ENCODE results near the gene G0S2. TPM values are rescaled to one million over a fixed set of nuclear protein-coding genes. Genes with fewer than 3 reads are reported as not detected.
A peak's percentile ranks its signal among the peaks of the same experiment; 100 is the strongest.

Gene G0S2
- total RNA-seq, 1 experiment from 2014 or later = 4.0 TPM

DNA sequence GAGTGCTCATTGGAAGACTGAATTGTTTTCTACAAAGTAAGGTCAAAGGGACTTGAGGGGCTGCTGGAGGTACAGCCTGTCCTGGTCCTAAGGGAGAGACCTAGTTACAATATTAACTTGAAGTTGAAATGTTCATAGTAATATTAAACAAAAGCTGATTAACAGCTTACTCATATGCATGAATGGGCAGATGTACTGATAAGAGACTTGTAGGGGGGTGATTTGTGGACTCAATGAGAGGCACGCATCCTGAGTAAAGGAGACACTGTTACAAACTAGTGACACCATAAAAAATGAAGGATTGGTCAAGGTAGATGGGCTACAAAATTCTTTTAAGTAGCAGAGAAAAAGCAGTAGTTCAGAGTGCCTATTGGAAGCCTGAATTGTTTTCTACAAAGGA lies 32.1 kb downstream of the G0S2 start:
- Mint-ChIP-seq H3K36me3 (ENCODE audit: insufficient read depth, unreplicated experiment) (no peaks in the 10 kb centered on the region), H3K27ac (ENCODE audit: unreplicated experiment) (peak overlapping the region; percentile 10), H3K9me3 (ENCODE audit: low read depth, unreplicated experiment) (no peaks in the 10 kb centered on the region), H3K4me3 (ENCODE audit: low read depth, unreplicated experiment) (no peak overlapping the region), H3K4me1 (ENCODE audit: low read depth, unreplicated experiment) (peaks cover 30% of the 10 kb centered on the region), H3K27me3 (ENCODE audit: unreplicated experiment) (no peaks in the 10 kb centered on the region)
- TF ChIP-seq, protein P1, sequence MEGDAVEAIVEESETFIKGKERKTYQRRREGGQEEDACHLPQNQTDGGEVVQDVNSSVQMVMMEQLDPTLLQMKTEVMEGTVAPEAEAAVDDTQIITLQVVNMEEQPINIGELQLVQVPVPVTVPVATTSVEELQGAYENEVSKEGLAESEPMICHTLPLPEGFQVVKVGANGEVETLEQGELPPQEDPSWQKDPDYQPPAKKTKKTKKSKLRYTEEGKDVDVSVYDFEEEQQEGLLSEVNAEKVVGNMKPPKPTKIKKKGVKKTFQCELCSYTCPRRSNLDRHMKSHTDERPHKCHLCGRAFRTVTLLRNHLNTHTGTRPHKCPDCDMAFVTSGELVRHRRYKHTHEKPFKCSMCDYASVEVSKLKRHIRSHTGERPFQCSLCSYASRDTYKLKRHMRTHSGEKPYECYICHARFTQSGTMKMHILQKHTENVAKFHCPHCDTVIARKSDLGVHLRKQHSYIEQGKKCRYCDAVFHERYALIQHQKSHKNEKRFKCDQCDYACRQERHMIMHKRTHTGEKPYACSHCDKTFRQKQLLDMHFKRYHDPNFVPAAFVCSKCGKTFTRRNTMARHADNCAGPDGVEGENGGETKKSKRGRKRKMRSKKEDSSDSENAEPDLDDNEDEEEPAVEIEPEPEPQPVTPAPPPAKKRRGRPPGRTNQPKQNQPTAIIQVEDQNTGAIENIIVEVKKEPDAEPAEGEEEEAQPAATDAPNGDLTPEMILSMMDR (IDR thresholded peaks at IDR 0.05; ENCODE audit: unreplicated experiment) = no peak
- DNase-seq = no peak
- CTCF ChIA-PET = interaction anchor here (0.6 to 0.8 kb wide), 3 partner anchors 7 to 1241 kb away, joined by 3 read pairs; no protein-coding TSS in a partner anchor
- BruUV-seq (replicated peaks) = no TSS peak
- intact Hi-C loops (cut with micrococcal nuclease; ENCODE audit: unreplicated experiment) = no loop called here

DNA sequence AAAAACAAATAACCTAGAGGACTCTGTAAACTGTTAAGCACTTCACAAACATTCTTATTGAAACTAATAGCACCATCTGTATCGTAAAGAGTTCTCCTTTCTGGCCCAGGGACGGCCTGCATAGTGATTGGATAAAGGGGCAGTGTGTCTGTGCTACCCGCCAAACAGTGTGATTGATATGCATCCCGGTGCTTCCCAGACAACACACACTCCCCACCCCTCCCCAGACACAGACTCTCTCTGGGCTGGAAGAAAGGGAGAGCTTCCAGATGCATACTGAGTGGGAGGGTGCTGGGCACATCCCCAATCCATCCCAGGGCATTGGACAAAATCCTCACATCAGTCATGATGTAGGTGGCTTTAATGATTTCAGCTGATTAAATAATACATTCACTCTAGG lies 33.1 kb downstream of the G0S2 start:
- no peaks in the 10 kb centered on the region for H3K9me3 Mint-ChIP-seq (ENCODE audit: low read depth, unreplicated experiment)
- peaks cover 30% of the 10 kb centered on the region for H3K4me1 Mint-ChIP-seq (ENCODE audit: low read depth, unreplicated experiment)
- TF ChIP-seq, protein P1 (IDR thresholded peaks at IDR 0.05; ENCODE audit: unreplicated experiment) = no peak
- H3K4me3 Mint-ChIP-seq (ENCODE audit: low read depth, unreplicated experiment) = no peak overlapping the region
- no peak for DNase-seq
- intact Hi-C loops (cut with micrococcal nuclease; ENCODE audit: unreplicated experiment) = no loop called here
- CTCF ChIA-PET = interaction anchor here (1.2 kb wide), 1 partner anchor 12 kb away, joined by 3 read pairs; no protein-coding TSS in a partner anchor
- no peak overlapping the region for H3K27ac Mint-ChIP-seq (ENCODE audit: unreplicated experiment)
- no peaks in the 10 kb centered on the region for H3K27me3 Mint-ChIP-seq (ENCODE audit: unreplicated experiment)
- BruUV-seq (replicated peaks) = no TSS peak
- no peaks in the 10 kb centered on the region for H3K36me3 Mint-ChIP-seq (ENCODE audit: insufficient read depth, unreplicated experiment)

DNA sequence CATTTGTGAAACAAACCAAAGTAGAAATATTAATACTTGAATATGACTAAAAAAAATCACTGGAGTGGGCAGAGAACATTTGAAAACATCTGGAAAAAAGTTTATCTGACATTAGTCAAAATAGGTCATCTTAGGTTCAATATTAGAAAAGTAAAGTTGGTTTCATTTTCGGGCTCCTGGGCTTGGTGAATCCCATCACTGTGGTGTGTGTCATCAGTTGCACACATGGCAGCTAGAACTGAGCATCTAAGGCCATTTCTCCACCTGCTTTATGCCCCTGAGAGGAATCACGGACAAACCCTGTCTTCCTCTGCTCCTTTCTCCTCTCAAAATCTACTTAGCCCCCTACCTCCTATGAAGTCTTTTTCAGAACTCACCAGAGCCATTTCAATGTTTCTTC lies 34.9 kb downstream of the G0S2 start:
- CTCF ChIA-PET = no interaction called here
- TF ChIP-seq, protein P1 (IDR thresholded peaks at IDR 0.05; ENCODE audit: unreplicated experiment) = no peak
- Mint-ChIP-seq H3K27me3 (ENCODE audit: unreplicated experiment) (no peaks in the 10 kb centered on the region), H3K9me3 (ENCODE audit: low read depth, unreplicated experiment) (no peaks in the 10 kb centered on the region), H3K27ac (ENCODE audit: unreplicated experiment) (no peak overlapping the region), H3K4me1 (ENCODE audit: low read depth, unreplicated experiment) (peaks cover 39% of the 10 kb centered on the region), H3K36me3 (ENCODE audit: insufficient read depth, unreplicated experiment) (no peaks in the 10 kb centered on the region), H3K4me3 (ENCODE audit: low read depth, unreplicated experiment) (no peak overlapping the region)
- intact Hi-C loops (cut with micrococcal nuclease; ENCODE audit: unreplicated experiment) = loop anchor here (5.0 kb wide), 1 partner anchor 37 kb away; no protein-coding TSS in a partner anchor
- BruUV-seq (replicated peaks) = no TSS peak
- DNase-seq = no peak

DNA sequence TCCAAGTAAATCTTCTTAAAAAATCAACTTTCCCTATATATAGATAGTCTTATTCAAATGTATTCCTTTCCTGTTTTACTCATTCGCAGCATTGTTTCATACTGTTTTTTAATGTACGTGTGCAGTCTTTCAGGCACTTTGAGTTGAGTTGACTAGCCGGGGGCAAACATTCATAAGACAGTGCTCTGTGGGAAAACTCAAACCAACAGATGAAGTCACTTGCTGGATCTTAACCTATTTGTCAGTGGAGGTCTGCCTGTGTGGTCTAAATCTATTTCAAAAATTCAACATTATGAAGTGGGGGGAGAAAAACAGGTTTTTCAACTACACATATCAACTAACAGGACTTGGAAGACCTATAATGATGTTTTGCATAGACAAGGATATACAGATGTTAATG lies 35.6 kb downstream of the G0S2 start:
- intact Hi-C loops (cut with micrococcal nuclease; ENCODE audit: unreplicated experiment) = loop anchor here (5.0 kb wide), 1 partner anchor 36 kb away; no protein-coding TSS in a partner anchor

More for the DNA sequence above, 35.6 kb downstream of the G0S2 start:
- Mint-ChIP-seq H3K4me3 (ENCODE audit: low read depth, unreplicated experiment) (no peak overlapping the region), H3K9me3 (ENCODE audit: low read depth, unreplicated experiment) (no peaks in the 10 kb centered on the region), H3K36me3 (ENCODE audit: insufficient read depth, unreplicated experiment) (no peaks in the 10 kb centered on the region), H3K27me3 (ENCODE audit: unreplicated experiment) (no peaks in the 10 kb centered on the region), H3K4me1 (ENCODE audit: low read depth, unreplicated experiment) (peaks cover 47% of the 10 kb centered on the region), H3K27ac (ENCODE audit: unreplicated experiment) (no peak overlapping the region)
- CTCF ChIA-PET = no interaction called here
- no TSS peak for BruUV-seq (replicated peaks)
- TF ChIP-seq, protein P1 (IDR thresholded peaks at IDR 0.05; ENCODE audit: unreplicated experiment) = no peak
- DNase-seq = no peak

Data from Calu3 (cell line).